Measurements from ENCODE around the gene TBC1D12.

- TF ChIP-seq CTCF (IDR thresholded peaks at IDR 0.05) = no peak
- TF ChIP-seq EZH2 (IDR thresholded peaks at IDR 0.05) = no peak
Observed at GRCh38 chr10:94439275-94439861, 37.0 kb downstream of the TBC1D12 start.

Data from neural progenitor cell (in vitro differentiated cells).